ENCODE measurements around the gene AZIN2.
"Not testable (repeated sequence)": the region's sequence is repeated elsewhere in the genome, so short reads cannot be mapped to it uniquely, and the experiment has no call there.

Gene AZIN2

DNA sequence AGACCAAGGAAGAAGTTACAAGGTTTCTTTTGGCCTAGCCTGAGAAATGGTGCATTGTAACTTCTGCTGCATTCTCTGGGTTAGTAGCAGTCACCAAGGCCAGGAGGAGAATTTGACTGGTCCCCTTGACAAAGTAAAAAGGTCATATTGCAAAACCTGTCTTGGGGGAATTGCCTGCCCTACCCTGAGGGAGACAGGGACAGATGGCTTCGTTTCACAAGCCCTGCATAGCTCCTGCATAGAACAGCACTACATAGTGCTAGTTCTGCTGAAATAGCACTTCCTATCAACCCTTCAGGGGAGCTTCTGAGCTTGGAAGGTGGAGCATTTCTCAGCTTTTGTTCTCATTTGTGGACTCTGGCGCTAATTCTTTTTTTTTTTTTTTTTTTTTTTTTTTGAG lies 23.9 kb upstream of the AZIN2 start:
- no peak for DNase-seq (ENCODE audit: low spot score)

DNA sequence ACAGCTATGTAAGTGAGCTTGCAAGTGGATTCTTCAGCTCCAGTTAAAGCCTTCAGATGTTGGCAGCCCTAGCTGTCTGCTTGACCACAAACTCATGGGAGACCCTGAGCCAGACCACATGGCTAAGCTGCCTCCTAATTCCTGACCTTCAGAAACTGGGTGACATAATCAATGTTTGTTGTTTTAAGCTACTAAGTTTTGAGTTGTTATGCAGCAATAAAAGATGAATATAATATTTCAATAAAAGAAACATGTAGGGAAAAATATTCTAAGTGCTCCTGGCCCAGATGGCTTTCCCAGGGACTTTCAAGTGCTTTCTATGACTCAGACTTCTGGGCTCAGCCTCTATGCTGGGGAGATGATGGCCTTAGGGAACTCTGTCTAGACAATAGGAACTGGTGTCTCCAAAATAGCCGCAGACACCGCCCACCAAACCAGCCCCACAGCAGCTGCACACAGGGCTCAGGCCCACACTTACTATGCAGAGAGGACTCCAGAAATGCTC lies 20.3 kb upstream of the AZIN2 start:
- DNase-seq (ENCODE audit: low spot score) = no peak

DNA sequence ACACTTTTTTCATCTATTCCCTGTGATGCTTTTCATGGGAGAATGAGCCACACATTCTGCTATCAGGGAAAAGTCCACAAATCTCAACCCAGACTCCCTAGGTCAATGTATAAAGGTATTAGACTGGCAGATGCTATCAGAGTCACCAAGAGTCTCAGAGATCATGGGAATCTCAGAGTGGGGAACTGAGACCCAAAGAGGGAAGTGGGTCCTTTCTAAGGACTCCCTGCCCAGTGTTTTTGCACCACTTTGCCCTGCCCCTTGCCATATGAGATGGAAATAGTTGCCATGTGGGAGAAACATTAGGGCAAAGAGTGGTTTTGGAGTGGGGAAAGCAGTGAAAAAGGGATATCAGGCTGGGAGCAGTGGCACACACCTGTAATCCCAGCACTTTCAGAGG lies 19.1 kb upstream of the AZIN2 start:
- no peak for DNase-seq (ENCODE audit: low spot score)

DNA sequence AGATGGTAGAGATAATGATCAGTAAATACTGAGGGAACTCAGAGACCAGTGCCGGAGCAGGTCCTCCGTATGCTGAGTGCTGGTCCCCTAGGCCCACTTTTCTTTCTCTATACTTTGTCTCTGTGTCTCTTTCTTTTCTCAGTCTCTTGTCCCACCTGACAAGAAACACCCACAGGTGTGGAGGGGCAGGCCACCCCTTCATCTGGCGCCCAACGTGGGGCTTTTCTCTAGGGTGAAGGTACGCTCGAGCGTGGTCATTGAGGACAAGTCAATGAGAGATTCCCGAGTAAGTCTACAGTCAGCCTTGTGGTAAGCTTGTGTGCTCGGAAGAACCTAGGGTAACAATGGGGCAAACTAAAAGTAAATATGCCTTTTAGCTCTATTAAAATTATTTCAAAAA lies 16.7 kb upstream of the AZIN2 start:
- not testable (repeated sequence) for DNase-seq (ENCODE audit: low spot score)

DNA sequence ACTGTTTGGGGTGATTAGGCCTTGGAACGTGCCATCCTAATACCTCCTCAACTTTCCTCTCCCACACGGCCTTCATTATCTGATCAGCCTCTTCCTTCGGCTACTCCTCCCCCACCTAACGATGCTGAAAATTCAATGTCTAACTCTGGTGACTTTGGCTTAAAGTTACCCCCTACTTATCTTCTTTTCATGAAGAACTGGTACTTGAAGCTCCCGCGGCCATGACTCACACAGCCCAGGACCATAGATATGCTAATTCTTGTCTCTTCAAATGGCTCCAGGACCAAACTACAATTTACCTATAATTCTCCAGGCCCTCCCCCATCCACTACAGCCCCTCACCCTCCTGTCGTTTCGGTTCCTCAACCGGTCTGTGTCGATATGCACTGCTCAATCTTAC lies 15.7 kb upstream of the AZIN2 start:
- DNase-seq (ENCODE audit: low spot score) = no peak

DNA sequence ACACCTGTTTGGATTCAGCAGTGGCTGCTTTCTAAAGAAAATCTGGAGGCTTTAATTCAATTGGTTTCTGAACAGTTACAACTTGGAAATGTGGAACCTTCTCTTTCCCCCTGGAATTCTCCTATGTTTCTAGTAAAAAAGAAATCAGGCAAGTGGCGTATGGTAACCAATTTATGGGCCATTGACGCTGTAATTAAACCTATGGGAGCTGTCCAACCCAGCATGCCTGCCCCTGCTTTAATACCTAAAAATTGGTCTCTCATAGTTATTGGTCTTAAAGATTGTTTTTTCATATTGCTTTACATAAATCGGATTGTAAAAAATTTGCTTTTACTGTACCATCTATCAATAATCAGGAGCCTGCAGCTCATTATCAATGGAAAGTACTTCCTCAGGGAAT lies 14.5 kb upstream of the AZIN2 start:
- not testable (repeated sequence) for DNase-seq (ENCODE audit: low spot score)

DNA sequence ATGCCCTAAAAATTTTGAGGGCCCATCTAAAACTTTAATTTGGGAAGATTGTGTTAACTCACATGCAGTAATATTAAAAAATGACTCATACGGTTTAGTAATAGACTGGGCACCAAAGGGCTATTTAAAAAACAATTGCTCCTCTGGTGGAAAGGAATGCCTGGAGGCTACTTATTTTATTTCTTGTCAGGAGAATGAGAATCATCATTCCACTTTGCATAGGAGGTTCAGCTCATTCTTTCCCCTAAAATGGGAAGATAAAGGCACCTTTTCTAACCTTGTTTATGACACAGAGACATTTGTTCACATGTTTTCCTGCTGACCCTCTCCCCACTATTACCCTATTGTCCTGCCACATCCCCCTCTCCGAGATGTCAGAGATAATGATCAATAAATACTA lies 12.8 kb upstream of the AZIN2 start:
- DNase-seq (ENCODE audit: low spot score) = not testable (repeated sequence)

DNA sequence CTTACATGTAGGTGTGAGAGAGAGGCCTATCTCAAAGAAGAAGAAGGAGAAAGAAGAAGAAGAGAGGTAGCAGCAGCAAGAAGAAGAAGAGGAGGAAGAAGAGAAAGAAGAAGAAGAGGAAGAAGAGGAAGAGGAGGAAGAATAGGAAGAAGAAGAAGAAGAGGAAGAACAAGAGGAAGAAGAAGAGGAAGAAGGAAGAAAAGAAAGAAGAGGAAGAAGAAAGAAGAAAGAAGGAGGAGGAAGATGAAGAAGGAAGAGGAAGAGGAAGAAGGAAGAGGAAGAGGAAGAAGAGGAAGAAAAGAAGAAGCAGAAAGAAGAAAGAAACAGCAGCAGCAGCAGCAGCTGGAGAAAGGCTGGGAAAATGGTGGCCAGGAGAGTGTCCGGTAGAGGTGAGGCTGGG lies 10.3 kb upstream of the AZIN2 start:
- DNase-seq (ENCODE audit: low spot score) = no peak

DNA sequence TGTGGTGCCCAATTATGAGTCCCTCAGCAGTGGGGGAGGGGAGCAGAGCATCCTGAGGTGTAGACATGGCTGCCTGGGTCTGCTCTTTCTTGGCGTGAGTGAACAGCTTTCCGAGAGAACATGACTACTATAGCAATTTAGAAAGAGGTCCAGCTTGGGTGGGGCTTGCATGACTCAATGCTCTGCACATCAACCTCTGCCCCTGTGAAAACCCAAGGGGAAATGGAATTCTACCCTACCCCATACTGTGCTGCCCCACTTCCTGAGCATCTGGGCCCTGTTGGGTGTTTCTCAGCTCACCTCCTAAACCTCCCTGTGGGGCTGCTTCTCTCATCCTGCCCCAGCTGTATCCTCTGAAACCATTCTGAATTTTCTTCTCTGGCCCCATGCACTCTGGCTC lies 8.2 kb upstream of the AZIN2 start:
- DNase-seq (ENCODE audit: low spot score) = no peak

DNA sequence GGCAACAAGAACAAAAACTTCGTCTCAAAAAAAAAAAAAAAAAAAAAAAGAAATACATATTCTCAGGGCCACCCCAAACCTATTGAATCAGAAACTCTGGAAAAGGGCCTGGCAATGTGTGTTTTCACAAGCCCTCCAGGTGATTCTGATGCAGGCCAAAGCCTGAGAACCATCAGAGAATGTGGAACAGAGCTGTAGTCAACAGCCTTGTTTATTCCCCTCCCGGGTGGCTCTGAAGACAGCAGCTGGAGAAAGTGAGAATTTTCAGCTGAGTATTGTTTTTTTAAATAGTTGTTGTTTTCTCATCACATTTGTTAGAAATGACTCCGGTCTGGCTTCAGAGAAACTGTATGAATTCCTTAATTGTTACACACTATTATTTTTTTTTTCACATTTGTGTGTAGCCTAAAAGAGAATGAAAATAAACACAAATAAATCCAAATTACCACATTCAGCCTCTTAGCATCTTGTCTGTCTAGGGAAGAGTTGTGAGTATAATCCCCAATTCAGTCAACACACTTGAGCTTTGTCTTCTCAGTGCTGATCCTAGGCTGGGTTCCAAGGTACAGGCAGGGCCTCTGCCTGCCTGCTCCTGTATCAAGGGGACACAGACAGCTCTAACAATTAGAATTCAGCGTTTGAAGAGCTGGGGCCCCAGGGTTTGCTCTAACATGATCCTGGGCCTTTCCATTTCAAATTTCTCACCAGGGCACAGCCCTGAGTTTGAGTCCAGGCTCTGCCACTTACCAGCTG lies 6.6 kb upstream of the AZIN2 start:
- no peak for DNase-seq (ENCODE audit: low spot score)

DNA sequence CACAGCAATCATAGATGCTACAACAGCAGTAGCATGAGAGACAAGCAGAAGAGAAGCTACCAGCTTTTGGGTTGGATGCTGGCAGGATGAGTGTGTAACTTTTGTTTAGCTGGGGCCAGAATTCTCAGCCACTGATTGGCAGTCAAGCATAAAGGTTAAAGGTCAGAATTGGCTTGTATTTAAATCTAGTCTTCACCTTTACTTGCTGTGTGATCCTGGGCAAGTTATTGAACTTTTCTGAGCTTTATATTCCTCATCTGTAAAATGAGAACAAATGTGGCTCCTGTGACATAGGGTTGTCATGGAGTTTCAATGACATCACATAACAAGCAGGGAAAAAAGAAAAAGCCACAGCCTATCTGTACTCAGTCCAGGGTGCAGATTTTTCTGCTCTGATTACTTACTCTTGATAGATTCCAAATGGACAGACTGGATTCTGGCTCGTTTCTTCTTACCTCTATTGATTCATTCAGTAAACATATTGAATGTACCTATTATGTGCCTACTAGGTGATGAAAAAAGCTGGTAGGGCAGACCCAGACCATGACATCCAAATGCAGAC lies 2.8 kb upstream of the AZIN2 start:
- no peak for DNase-seq (ENCODE audit: low spot score)

DNA sequence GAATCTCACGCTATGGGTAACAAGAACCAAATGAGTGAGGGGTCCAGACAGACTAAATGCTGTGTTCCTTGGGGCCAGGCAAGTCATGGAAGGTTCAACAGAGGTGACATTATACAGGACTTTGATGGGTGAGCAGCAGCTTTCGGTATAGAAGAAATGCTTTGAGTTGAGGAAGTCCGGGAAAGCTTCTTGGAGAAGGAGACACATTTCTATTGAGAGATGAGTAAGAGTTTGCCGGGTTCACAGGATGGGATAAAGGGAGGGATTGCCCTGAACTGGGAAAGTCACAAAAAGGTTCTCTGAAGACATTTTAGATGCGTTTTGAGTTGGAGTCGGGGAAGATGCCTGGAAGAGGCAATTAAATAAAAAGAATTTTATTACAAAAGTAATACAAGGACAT lies 580 bp upstream of the AZIN2 start:
- DNase-seq (ENCODE audit: low spot score) = peak; percentile 54

DNA sequence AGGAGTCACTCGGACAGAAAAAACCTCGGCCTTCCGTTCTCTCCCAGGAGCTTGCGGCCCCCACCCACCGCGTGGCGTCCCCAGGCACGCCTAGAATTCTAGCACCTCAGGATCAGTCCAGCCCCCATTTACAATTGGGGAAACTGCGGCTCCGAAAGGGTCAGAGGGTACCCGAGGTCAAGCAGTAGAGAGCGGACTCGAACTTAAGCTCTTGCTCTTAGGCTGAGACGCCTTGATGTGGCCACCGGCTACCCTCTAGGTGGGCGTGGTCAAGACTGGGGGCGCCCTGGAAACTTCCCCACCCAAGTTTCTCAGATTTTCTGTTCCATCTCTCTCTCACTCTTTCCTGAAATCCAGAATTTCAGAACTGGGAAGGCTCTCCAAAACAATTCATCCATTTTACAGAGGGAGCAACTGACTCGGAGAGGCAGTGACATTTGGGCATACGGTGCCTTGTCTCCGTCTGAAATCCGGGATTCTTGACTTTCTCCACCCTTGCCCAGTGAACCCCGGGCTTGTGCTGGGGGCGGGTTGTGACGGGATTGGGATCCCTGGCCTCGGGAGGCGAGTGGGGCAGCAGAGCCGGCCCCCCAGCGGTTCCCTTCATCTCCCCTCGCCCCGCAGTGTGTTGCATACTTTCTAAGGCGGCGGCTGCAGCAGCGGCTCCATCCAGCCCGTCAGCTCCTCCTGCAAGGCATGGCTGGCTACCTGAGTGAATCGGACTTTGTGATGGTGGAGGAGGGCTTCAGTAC lies 777 bp downstream of the AZIN2 start:
- DNase-seq (ENCODE audit: low spot score) = no peak

DNA sequence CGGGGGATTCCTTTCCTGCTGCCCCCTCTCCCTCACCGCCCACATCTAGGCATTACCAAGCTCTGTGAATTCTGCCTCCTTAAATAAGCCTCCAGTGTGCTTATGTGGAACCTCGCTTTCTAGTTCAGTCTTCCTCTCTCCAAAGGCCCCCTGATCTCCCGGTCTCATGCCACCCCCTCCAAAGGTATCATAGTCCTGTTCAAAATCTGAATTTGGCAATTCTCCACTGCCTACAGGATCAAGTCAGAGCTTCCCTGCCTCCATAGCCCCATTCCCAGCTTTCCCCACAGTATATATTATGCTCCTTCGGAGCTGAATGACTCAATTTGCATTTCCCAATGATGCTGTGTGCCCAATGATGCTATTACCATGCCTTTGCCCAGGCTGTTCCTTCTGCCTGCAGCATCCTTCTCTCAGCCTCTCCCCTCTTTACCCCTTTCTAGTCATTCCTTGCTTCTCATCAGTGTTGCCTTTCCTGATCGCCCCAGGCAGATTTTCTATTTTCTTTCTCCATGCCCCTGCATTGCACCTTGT lies 1.7 kb downstream of the AZIN2 start:
- peak; percentile 20 for DNase-seq (ENCODE audit: low spot score)

DNA sequence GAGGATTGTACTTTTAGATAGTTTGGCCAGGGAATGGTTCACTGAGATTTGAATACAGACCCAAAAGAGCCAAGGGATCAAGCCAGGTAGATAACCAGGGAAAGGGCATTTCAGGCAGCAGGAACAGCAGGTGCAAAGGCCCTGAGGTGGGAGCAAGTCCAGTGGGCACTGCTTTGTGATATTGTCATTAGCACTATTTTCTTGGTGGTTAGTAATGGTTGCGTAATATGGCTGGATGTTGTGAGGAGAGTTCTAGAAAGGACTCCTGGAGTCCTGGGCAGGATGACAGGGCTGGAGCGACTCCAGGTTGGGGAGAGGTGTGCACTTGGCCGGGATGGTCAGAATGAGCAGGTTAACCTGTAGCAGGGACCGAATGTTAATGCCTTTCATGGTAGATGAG lies 4.4 kb downstream of the AZIN2 start:
- no peak for DNase-seq (ENCODE audit: low spot score)

DNA sequence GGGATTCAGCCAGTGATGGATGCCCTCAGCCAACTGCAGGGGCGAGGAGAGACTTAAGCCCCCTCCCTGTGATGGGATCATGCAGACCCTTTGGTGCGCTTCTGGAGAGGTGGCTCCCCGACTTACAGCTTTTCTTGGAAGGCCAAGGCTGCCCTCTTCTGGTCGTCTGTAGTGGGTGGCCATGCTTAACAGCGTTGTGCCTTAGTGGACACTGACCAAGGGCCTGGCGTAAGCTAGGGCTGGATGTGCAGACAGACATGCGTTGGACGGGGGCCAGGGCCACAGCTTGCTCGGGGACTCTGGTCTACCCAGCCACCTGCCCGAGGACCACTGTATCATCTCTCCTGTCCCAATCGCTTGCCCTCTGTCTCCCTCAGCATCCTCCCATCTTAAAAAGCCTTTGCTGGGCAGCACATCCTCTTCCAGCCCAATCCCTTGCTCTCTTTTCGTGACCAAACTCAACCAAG lies 5.5 kb downstream of the AZIN2 start:
- peak; percentile 32 for DNase-seq (ENCODE audit: low spot score)

DNA sequence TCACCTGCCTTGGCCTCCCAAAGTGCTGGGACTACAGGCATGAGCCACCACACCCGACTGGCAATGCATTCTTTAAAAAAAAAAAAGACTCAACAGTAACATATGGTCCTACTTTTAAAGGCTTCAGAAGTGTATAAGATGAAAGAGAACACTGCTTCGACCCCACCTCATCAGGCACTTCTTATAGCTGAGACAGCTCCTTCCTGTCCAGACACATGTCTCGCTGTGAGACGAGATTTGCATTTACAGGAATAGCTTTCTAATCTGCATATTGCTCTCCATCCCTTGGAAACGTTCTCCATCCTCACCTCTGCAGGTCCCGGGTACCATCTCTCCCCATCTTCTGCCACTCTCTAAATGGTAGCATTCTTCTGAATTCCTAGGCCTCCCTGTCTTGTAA lies 6.7 kb downstream of the AZIN2 start:
- DNase-seq (ENCODE audit: low spot score) = no peak

DNA sequence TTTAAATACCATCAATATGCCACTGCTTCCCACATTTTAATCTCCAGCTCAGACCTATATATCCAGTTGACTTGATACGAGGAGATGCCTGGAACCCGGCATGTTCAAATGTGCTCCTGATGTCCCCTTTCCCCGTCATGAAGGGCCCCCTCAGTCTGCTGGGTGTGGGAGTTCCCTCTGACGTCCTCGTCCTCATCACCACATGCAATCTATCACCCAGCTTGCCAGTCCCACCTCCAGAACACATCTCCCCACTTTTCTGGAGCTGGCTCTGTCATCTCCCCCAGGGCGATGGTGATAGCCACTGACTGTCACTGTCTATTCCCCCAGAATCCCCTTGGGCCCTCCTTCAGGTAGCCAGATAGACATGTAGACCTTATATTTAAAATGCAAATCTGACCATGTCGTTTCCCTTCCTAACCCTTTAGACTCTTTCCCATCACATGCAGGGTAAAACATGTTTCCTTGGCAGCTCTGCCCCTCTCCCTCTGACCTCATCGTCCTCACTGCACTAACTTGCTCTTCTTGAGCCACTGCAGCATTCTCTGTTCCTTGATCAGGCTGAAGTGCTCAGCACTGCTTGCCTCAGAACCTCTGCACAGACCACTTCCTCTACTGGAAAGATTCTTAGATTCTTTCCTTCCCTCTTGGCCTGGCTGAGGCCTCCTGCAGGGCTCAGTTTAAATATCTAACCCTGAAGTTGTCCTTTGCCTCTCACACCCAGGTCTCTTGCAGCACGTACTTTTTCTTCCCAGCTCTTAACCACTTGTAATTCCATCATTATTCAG lies 7.4 kb downstream of the AZIN2 start:
- no peak for DNase-seq (ENCODE audit: low spot score)

DNA sequence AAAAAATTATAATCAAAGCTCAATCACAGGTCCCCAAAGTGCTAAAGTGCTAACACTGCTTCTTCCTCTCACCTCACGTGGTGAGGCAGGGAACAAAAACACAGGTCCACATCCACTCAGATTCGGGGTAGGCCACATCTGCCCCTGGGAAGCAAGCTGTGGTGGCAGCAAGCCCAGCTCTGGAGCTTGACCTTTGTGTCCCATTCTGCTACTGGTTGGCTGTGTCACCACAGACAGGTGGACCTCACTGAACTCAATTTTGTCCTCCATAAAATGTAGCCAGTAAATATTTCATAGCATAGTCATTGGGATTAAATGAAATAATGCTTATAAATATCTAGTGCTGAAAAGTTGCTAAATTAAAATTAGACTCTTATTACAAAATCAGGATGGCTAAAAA lies 8.5 kb downstream of the AZIN2 start:
- no peak for DNase-seq (ENCODE audit: low spot score)

DNA sequence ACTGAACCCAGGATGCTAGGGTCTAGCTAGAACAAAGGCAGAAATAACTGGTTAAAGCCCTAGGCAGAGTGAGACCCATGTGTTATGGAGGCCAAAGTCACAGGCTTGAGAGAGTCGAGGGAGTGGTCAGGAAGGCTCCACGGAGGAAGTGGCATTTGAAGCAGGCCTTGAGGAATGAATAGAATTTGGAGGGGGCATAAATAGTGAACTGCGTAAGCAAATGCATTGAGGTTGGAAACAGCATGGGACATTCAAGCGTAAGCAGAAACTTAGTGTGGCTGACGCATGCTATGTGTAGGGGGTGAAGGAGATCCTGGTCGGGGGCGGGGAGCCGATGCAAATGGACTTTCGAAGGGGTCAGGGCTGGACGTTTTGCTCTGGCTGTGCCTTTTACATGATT lies 11.5 kb downstream of the AZIN2 start:
- DNase-seq (ENCODE audit: low spot score) = no peak

DNA sequence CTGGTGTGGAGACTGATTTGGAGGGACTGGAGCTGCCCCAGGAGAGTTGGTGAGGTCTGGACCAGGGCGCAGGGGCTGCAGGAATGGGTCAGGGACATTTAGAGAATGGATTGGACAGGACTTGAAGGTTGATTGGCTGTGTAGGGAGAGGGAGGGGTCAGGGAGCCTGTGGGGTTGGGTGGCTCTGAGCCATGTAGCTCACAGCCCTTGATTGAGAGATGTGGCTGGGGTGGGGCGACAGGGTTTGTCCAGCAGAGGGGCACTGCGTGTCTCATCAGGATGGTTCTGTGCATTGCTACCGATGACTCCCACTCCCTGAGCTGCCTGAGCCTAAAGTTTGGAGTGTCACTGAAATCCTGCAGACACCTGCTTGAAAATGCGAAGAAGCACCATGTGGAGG lies 12.1 kb downstream of the AZIN2 start:
- DNase-seq (ENCODE audit: low spot score) = no peak

DNA sequence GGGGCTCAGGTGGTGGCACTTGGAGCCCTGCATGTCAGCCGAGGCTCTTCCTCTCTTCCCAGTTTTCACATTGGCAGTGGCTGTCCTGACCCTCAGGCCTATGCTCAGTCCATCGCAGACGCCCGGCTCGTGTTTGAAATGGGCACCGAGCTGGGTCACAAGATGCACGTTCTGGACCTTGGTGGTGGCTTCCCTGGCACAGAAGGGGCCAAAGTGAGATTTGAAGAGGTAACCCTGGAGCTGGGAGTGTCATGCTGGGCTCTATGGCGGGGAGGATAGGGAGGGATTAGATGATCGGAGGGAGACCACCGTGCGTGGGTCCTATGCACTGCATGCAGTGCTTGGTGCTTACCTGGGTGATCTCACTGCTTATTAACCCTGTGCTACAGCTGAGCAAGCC lies 13.5 kb downstream of the AZIN2 start:
- DNase-seq (ENCODE audit: low spot score) = no peak
